GM10248 (cell line): ENCODE results near the gene EFCC1.

ENCODE experiments used
- CTCF ChIA-PET: fragments of 300-600 bp; sonication (Branson Sonifier 250); formaldehyde crosslinking; extraction: SDS; loops from one replicate; lab custom pipeline; 2021; ENCODE audit warnings: antibody characterized with exemption; lab: Yijun Ruan, JAX
- POLR2A ChIA-PET: fragments of 350-650 bp; sonication (Branson Sonifier 250); formaldehyde crosslinking; extraction: SDS; loops from one replicate; lab custom pipeline; 2020; ENCODE audit warnings: antibody characterized with exemption; lab: Yijun Ruan, JAX
- DNase-seq: peaks from one replicate; pipeline ENCODE4 v3.0.0; 2012; ENCODE audit errors: extremely low spot score
- TF ChIP-seq, protein P1 (sequence below): IDR thresholded peaks from 2 replicates; pipeline ENCODE4 v1.5.1; 2012; ENCODE audit warnings: mild to moderate bottlenecking, low read depth; ENCODE audit errors: extremely low read depth, missing control alignments, control extremely low read depth

Gene EFCC1

DNA sequence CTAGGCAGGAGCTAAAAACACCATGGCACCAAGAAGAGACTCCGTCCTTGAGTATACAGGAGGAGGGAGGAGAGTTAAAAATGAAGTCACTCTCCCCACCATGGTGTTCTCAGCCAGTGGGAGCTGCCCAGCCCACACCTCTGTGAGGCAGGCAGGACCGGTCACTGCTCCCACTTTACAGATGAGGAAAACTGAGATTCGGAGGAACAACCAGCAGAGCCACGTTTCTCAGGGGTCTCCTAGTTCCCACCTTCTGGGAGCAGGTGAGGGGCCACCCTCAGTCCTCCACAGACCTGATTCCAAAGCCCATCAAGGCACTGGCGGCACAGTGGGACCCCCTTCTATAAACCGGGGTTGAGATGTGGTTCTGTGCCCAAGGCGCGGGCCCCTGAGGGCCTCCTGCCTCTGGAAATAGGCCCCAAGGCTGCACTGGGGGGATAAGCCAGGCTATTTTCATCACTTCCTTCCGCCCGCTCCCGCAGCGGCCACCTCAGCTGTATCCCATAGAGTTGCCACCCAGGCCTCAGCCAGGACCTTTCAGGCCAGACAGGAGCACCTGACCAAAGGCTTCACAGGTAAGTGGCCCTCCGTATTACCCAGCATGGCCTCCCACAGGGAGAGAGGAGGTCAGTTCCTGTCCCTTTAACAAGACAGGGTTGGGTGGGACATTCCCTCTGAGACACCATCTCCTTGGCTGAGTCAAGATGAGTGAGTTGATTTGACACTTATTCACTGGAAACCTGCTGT is 59.3 kb downstream of the EFCC1 start, which contains the start of gene GP9:
Gene GP9 (plus strand): TSS at position 504 of the 747 bp plus-strand sequence. CDS start 961 bp downstream, outside the sequence.
- ChIA-PET CTCF (interaction anchor here (0.8 to 4.3 kb wide), 4 partner anchors 7 to 185 kb away, joined by 3 to 20 read pairs (median 6); no protein-coding TSS in a partner anchor), POLR2A (no interaction called here)
- TF ChIP-seq, protein P1, sequence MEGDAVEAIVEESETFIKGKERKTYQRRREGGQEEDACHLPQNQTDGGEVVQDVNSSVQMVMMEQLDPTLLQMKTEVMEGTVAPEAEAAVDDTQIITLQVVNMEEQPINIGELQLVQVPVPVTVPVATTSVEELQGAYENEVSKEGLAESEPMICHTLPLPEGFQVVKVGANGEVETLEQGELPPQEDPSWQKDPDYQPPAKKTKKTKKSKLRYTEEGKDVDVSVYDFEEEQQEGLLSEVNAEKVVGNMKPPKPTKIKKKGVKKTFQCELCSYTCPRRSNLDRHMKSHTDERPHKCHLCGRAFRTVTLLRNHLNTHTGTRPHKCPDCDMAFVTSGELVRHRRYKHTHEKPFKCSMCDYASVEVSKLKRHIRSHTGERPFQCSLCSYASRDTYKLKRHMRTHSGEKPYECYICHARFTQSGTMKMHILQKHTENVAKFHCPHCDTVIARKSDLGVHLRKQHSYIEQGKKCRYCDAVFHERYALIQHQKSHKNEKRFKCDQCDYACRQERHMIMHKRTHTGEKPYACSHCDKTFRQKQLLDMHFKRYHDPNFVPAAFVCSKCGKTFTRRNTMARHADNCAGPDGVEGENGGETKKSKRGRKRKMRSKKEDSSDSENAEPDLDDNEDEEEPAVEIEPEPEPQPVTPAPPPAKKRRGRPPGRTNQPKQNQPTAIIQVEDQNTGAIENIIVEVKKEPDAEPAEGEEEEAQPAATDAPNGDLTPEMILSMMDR = no peak
- DNase-seq = no peak

DNA sequence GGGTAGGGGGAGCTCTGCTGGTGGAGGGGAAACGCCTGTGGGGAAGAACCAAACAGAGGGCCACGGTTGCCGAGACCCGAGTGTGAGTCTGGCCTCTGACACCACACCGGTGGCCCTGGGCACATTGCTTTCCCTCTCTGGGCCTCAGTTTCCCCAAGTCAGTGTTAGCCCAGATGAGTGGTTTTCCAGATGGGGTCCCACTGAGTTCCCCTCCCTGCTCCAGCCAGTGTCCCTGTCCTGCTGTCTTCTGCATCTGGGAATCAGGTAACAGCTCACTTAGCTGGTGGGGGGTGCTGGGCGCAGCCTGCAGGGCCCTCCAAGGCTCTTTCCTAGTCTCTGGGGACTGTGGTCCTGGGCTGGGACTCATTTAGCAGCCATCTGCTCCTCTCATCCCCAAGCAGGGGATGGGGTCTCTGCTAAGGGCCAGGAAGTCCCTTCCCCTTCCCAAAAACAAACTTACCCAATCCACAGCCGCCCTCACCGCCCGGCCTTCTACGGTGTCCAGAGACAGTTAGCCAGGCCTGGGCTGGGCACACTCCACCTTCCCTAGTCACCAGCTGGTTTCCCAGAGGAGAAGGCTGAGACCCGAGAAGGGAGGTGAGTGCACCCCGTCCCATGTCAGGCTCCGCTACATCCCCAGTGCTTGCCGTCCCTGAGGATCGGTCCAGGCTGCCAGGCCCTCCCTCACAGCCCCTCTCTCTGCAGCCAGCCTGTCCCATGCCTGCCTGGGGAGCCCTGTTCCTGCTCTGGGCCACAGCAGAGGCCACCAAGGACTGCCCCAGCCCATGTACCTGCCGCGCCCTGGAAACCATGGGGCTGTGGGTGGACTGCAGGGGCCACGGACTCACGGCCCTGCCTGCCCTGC is 60.2 kb downstream of the EFCC1 start:
- CTCF ChIA-PET = interaction anchor here (0.8 to 4.3 kb wide), 3 partner anchors 8 to 12 kb away, joined by 3 to 20 read pairs (median 6); no protein-coding TSS in a partner anchor
- TF ChIP-seq, protein P1 = no peak
- no peak for DNase-seq
- POLR2A ChIA-PET = no interaction called here

DNA sequence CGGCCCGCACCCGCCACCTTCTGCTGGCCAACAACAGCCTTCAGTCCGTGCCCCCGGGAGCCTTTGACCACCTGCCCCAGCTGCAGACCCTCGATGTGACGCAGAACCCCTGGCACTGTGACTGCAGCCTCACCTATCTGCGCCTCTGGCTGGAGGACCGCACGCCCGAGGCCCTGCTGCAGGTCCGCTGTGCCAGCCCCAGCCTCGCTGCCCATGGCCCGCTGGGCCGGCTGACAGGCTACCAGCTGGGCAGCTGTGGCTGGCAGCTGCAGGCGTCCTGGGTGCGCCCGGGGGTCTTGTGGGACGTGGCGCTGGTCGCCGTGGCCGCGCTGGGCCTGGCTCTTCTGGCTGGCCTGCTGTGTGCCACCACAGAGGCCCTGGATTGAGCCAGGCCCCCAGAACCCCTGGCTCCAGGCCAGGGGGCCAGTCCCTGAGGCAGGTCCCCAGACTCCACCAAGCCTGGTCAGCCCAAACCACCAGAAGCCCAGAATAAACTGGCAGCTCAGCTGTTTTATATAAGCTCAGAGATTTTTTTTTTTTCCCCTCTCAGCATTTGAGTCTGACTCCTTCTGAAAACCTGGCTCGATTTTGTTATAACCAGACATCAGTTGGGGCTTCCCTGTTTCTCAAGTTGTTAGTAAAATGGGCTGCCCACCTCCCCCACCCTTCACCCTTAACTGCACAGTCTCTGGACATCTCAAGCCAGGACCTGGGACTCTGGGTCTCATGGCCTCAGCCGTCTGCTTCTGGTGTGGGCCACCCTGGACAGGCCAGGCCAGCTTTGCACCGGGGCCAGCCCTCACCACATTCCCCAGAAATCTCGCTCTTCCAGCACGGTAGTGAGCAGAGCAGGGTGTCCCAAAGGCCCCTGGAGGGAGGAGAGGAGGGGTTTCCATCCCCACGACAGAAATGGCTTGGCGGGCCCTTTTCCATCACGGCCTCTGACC is 61.1 kb downstream of the EFCC1 start:
- ChIA-PET POLR2A (no interaction called here), CTCF (interaction anchor here (1.2 to 4.3 kb wide), 2 partner anchors 9 to 184 kb away, joined by 4 to 20 read pairs; no protein-coding TSS in a partner anchor)
- no peak for DNase-seq
- TF ChIP-seq, protein P1 = no peak

DNA sequence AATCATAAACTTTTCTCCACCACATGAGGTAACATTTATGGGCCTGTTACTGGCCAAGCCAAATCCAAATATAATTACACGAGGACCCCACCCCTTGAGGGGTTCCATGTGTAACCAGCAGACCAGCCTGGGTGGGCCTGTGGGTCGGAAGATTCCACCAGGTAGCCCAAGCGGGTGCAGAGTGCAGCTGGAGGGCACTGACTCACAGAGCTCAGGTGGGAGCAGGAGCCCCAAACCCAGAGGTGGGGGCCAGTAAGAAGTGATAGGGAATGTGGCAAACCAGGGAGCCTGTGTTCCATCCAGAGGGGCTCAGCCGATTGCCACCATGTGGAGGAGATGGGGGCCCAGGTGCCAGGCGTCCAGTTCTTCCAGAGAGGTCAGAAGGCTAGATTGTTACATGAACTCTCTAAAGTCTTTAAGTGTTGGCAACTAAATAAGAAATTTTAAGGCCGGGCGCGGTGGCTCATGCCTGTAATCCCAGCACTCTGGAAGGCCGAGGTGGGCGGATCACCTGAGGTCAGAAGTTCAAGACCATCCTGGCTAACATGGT is 62.1 kb downstream of the EFCC1 start:
- no peak for DNase-seq
- TF ChIP-seq, protein P1 = no peak
- POLR2A ChIA-PET = no interaction called here
- CTCF ChIA-PET = interaction anchor here (1.2 to 4.3 kb wide), 2 partner anchors 10 to 183 kb away, joined by 4 to 20 read pairs; no protein-coding TSS in a partner anchor

DNA sequence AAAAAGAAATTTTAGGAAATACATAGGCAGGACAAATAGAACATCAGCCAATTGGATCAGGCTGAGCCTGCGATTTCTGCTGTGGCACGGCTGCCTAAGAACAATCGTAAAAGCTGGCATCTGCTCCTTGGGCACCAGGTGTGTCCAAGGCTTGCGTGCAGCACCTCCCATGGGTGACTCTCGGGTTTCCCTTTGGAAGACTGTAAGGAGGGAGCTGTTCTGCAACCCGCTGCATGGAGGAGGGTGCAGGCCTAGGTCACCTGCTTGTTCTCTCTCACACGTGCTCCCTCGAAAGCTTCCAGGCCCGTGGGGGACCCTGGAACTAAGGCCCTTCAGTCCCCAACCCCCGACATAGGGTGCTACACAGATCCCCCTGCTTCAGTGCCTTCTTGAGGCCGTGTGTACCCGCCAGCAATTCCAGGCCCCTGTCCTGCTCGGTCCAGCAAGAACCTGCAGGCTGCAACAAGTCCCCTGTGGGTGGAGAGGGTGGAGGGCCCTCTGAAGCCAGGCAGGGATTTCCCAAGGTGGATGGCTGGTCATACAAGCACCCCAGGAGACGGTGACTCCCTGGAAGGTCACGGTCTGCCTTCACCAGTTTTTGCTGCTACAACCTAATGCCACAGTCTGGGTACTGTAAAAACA is 62.9 kb downstream of the EFCC1 start:
- ChIA-PET CTCF (interaction anchor here (4.3 kb wide), 1 partner anchor 11 kb away, joined by 20 read pairs; no protein-coding TSS in a partner anchor), POLR2A (no interaction called here)
- DNase-seq = no peak
- TF ChIP-seq, protein P1 = no peak
